H1 (cell line): ENCODE results near the gene CD99. TPM values are rescaled to one million over a fixed set of nuclear protein-coding genes. Genes with fewer than 3 reads are reported as not detected.

Source experiments
- CTCF ChIA-PET: fragments of 300-600 bp; sonication (Branson Sonifier 250); formaldehyde crosslinking; loops from one replicate; lab custom pipeline; 2021; ENCODE audit not compliant: partially characterized antibody; lab: Charles Lee
- POLR2A ChIA-PET: fragments of 300-600 bp; sonication (Branson Sonifier 250); formaldehyde crosslinking; loops from one replicate; lab custom pipeline; 2021; ENCODE audit warnings: inconsistent platforms; ENCODE audit not compliant: partially characterized antibody; lab: Charles Lee
- DNase-seq, 2 experiments: peaks; one replicate each; pipeline versions ENCODE4 v3.0.0 to v3.0.0-alpha.2; 2010 to 2022; ENCODE audit warnings: low spot score in 2 of 2, low read depth in 1 of 2, mixed read lengths in 1 of 2
- FAIRE-seq: peaks from 2 replicates; lab custom pipeline; 2011; peaks lifted over from hg19 to GRCh38; lab: Jason Lieb, UNC
- H2AFZ ChIP-seq: 2 replicates; pipeline ENCODE4 v1.8.1; 2012; ENCODE audit warnings: low read length, inconsistent platforms
- H2AK5ac ChIP-seq: 2 replicates; pipeline ENCODE4 v1.6.1; 2013; ENCODE audit warnings: low read depth, low read length
- H2BK120ac ChIP-seq: replicated peaks from 2 replicates; pipeline ENCODE3; 2013; ENCODE audit warnings: low read depth, low read length, inconsistent platforms
- H2BK12ac ChIP-seq: 2 replicates; pipeline ENCODE4 v1.6.1; 2013; ENCODE audit warnings: low read depth, low read length
- H2BK15ac ChIP-seq: 2 replicates; pipeline ENCODE4 v1.6.1; 2013; ENCODE audit warnings: low read length
- H2BK20ac ChIP-seq: 2 replicates; pipeline ENCODE4 v1.6.1; 2013; ENCODE audit warnings: low read length
- H2BK5ac ChIP-seq: 2 replicates; pipeline ENCODE4 v1.6.1; 2013; ENCODE audit warnings: low read depth, low read length
- H3K14ac ChIP-seq: 2 replicates; pipeline ENCODE4 v1.6.1; 2013; ENCODE audit warnings: inconsistent platforms; ENCODE audit not compliant: insufficient read length
- H3K18ac ChIP-seq: 2 replicates; pipeline ENCODE4 v1.6.1; 2013; ENCODE audit warnings: low read length; ENCODE audit errors: extremely low read depth
- H3K23ac ChIP-seq: 2 replicates; pipeline ENCODE4 v1.6.1; 2013; ENCODE audit warnings: inconsistent platforms; ENCODE audit not compliant: insufficient read length
- H3K23me2 ChIP-seq: 2 replicates; pipeline ENCODE4 v1.6.1; 2013; ENCODE audit warnings: low read depth, low read length
- H3K27ac ChIP-seq: 2 replicates; pipeline ENCODE4 v1.6.1; 2011; ENCODE audit warnings: low read depth, low read length, inconsistent platforms
- H3K27me3 ChIP-seq, 4 experiments: replicated peaks in 1 of 4; 1 replicate in 1 of 4; 2 replicates in 3 of 4; pipeline versions ENCODE4 v1.6.1 to v1.8.1; 2011 to 2013; ENCODE audit warnings: low read length in 3 of 4, mild to moderate bottlenecking in 3 of 4, inconsistent platforms in 2 of 4, mixed read lengths in 2 of 4, moderate library complexity in 1 of 4; ENCODE audit not compliant: control insufficient read depth in 3 of 4, insufficient read depth in 3 of 4; ENCODE audit errors: extremely low read depth in 1 of 4
- H3K36me3 ChIP-seq, 4 experiments: 2 replicates each; pipeline versions ENCODE4 v1.6.1 to v1.8.1; 2011 to 2013; ENCODE audit warnings: mild to moderate bottlenecking in 4 of 4, low read length in 3 of 4, moderate library complexity in 2 of 4, control low read depth in 1 of 4, inconsistent platforms in 1 of 4; ENCODE audit not compliant: insufficient read depth in 4 of 4, control insufficient read depth in 2 of 4
- H3K4ac ChIP-seq: replicated peaks from 2 replicates; pipeline ENCODE3; 2013; ENCODE audit warnings: low read length, low read depth, mixed read lengths, inconsistent platforms; ENCODE audit not compliant: insufficient read length
- H3K4me1 ChIP-seq, 4 experiments: replicated peaks in 1 of 4; 1 replicate in 1 of 4; 2 replicates in 3 of 4; pipeline versions ENCODE4 v1.6.1 to v1.8.1; 2011 to 2013; ENCODE audit warnings: low read length in 3 of 4, inconsistent platforms in 2 of 4, mixed read lengths in 1 of 4; ENCODE audit not compliant: insufficient read depth in 4 of 4, control insufficient read depth in 3 of 4
- H3K4me2 ChIP-seq, 2 experiments: 2 replicates each; pipeline versions ENCODE4 v1.6.1 to v1.8.1; 2011 to 2013; ENCODE audit warnings: low read depth in 2 of 2, low read length in 2 of 2, control low read depth in 1 of 2, inconsistent platforms in 1 of 2, mild to moderate bottlenecking in 1 of 2; ENCODE audit not compliant: insufficient read depth in 1 of 2
- H3K4me3 ChIP-seq, 4 experiments: fragments of 200-600, 300-600 bp in 1 of 4; sonication (generic), shearing (Covaris generic), sonication (Bioruptor Twin) in 1 of 4; 2 replicates each; pipeline versions ENCODE4 v1.5.1 to v1.8.1; 2011 to 2016; ENCODE audit warnings: low read length in 4 of 4, low read depth in 3 of 4, control low read depth in 2 of 4, inconsistent platforms in 2 of 4, mild to moderate bottlenecking in 2 of 4, mixed read lengths in 1 of 4, moderate library complexity in 1 of 4; ENCODE audit not compliant: insufficient read depth in 2 of 4; ENCODE audit errors: extremely low read depth in 1 of 4
- H3K56ac ChIP-seq: replicated peaks from 2 replicates; pipeline ENCODE3; 2013; ENCODE audit warnings: low read depth, mild to moderate bottlenecking, mixed read lengths, low read length, inconsistent platforms; ENCODE audit not compliant: insufficient read length
- H3K79me1 ChIP-seq: 2 replicates; pipeline ENCODE4 v1.6.1; 2013; ENCODE audit warnings: low read depth, low read length, control low read depth
- H3K79me2 ChIP-seq, 2 experiments: 2 replicates each; pipeline versions ENCODE4 v1.6.1 to v1.8.1; 2012 to 2013; ENCODE audit warnings: low read length in 2 of 2, mild to moderate bottlenecking in 2 of 2, inconsistent platforms in 1 of 2; ENCODE audit not compliant: insufficient read depth in 2 of 2, control insufficient read depth in 1 of 2
- H3K9ac ChIP-seq, 4 experiments: replicated peaks in 1 of 4; 1 replicate in 1 of 4; 2 replicates in 3 of 4; pipeline versions ENCODE4 v1.6.1 to v1.8.1; 2011 to 2013; ENCODE audit warnings: low read depth in 3 of 4, low read length in 3 of 4, control low read depth in 2 of 4, mild to moderate bottlenecking in 2 of 4, moderate library complexity in 2 of 4, inconsistent platforms in 1 of 4; ENCODE audit errors: extremely low read depth in 1 of 4
- H3K9me3 ChIP-seq, 2 experiments: 2 replicates each; pipeline versions ENCODE4 v1.6.1 to v1.8.1; 2012 to 2013; ENCODE audit warnings: mild to moderate bottlenecking in 2 of 2, moderate library complexity in 2 of 2, control low read depth in 1 of 2, inconsistent platforms in 1 of 2, low read depth in 1 of 2, low read length in 1 of 2, mixed read lengths in 1 of 2; ENCODE audit not compliant: insufficient read depth in 2 of 2
- H4K20me1 ChIP-seq, 2 experiments: replicated peaks in 1 of 2; 2 replicates each; pipeline versions ENCODE3 to v1.8.1; 2011 to 2013; ENCODE audit warnings: inconsistent platforms in 2 of 2, low read length in 2 of 2, mild to moderate bottlenecking in 1 of 2; ENCODE audit not compliant: insufficient read depth in 2 of 2, control insufficient read depth in 1 of 2
- H4K5ac ChIP-seq: 2 replicates; pipeline ENCODE4 v1.6.1; 2013; ENCODE audit warnings: low read length, low read depth, mixed read lengths, inconsistent platforms; ENCODE audit not compliant: insufficient read length
- H4K8ac ChIP-seq: 2 replicates; pipeline ENCODE4 v1.8.0; 2013; ENCODE audit warnings: mild to moderate bottlenecking, moderate library complexity, low read length, inconsistent platforms; ENCODE audit not compliant: insufficient read depth; ENCODE audit errors: extremely low read depth
- H4K91ac ChIP-seq: replicated peaks from 2 replicates; pipeline ENCODE3; 2013; ENCODE audit warnings: low read length, mixed read lengths, inconsistent platforms; ENCODE audit not compliant: insufficient read length
- CEBPB ChIP-seq: IDR thresholded peaks from 2 replicates; pipeline ENCODE4 v1.6.1; 2012; ENCODE audit warnings: low read depth, low read length
- CTBP2 ChIP-seq: IDR thresholded peaks from 2 replicates; pipeline ENCODE4 v1.7.0; 2011; ENCODE audit warnings: borderline replicate concordance, mild to moderate bottlenecking, moderate library complexity, mixed read lengths, low read length; ENCODE audit not compliant: insufficient read depth, insufficient read length
- HDAC2 ChIP-seq, 2 experiments: fragments of 300-600 bp in 1 of 2; sonication (generic) in 1 of 2; IDR thresholded peaks; 2 replicates each; pipeline ENCODE4 v1.6.1; 2011 to 2012; ENCODE audit warnings: low read depth in 2 of 2, low read length in 2 of 2, mild to moderate bottlenecking in 2 of 2, moderate library complexity in 2 of 2, borderline replicate concordance in 1 of 2, inconsistent platforms in 1 of 2
- SIX5 ChIP-seq: IDR thresholded peaks from 2 replicates; pipeline ENCODE4 v1.6.1; 2011; ENCODE audit warnings: mild to moderate bottlenecking, low read depth, low read length
- SP1 ChIP-seq: IDR thresholded peaks from 2 replicates; pipeline ENCODE4 v1.6.1; 2011; ENCODE audit warnings: low read depth, low read length
- WGBS, 2 experiments: shearing (Covaris generic) in 1 of 2; methylation state at CpG; one replicate each; pipeline versions ENCODE4 v1.1.6 to v1.1.7; 2013 to 2015; ENCODE audit warnings: low lambda C conversion rate in 2 of 2, mixed read lengths in 2 of 2, inconsistent platforms in 1 of 2, low coverage in 1 of 2, missing lambda C conversion rate in 1 of 2; ENCODE audit not compliant: insufficient replicate concordance in 2 of 2, insufficient coverage in 1 of 2, insufficient read length in 1 of 2; ENCODE audit errors: extremely low coverage in 1 of 2, missing lambda C conversion rate in 1 of 2; 5-methylcytosine and 5-hydroxymethylcytosine counted together
- polyA plus RNA-seq, 7 experiments: library from polyadenylated mRNA; depleted of rRNA in 3 of 7; stranded (reverse) in 5 of 7; unstranded in 2 of 7; fragments of >200 nt in 5 of 7; fragments of 200-250 nt in 2 of 7; gene quantifications; 1 replicate in 5 of 7; 2 replicates in 1 of 7; 4 replicates in 1 of 7; pipeline versions ENCODE4 v1.2.1 to v1.2.3, GENCODE V29; 2011 to 2013; ENCODE audit warnings: missing spikeins in 2 of 7, mixed read lengths in 2 of 7
- total RNA-seq: library from RNA; stranded (reverse); fragmentation: NEBNext Ultra II Directional; extraction: Animal tissue kit (Norgen Biotek cat#: 25700); gene quantifications from 2 replicates; pipeline ENCODE4 v1.2.1, GENCODE V29; 2021

The CD99 gene
- total and polyA plus RNA-seq, 2 of the 8 experiments (the other 6 are each of a cell fraction or from before 2014, with no cell fraction given) = 30.1 to 47.8 TPM

GRCh38 chrX:2662586-2662985 lies 28.5 kb upstream of the CD99 start:
- no peak overlapping the region for H3K23ac ChIP-seq
- H3K4me3 ChIP-seq = no peak overlapping the region
- no peak overlapping the region for H3K27ac ChIP-seq
- no peak overlapping the region for H3K56ac ChIP-seq
- no peaks in the 10 kb centered on the region for H3K9me3 ChIP-seq
- no peak overlapping the region for H3K18ac ChIP-seq
- POLR2A ChIA-PET = no interaction called here
- peaks cover 0 to 3% (median 0%) of the 10 kb centered on the region in 4 experiments; a peak in 1 of 8 replicates for H3K36me3 ChIP-seq
- H3K9ac ChIP-seq = no peak overlapping the region
- no peaks in the 10 kb centered on the region for H3K23me2 ChIP-seq
- no peaks in the 10 kb centered on the region for H3K4me1 ChIP-seq
- no peak overlapping the region for H2BK120ac ChIP-seq
- CTCF ChIA-PET = no interaction called here
- H2AK5ac ChIP-seq = no peak overlapping the region
- H4K5ac ChIP-seq = no peak overlapping the region
- FAIRE-seq = no peak
- H4K8ac ChIP-seq = no peak overlapping the region
- no peaks in the 10 kb centered on the region for H3K79me2 ChIP-seq
- no peak overlapping the region for H2BK20ac ChIP-seq
- no peak overlapping the region for H2AFZ ChIP-seq
- 96% methylated on average over 5 of the region's 5 CpGs; no CpG with 5 or more reads in 1 of the 2 experiments for WGBS, 2 experiments
- no peak overlapping the region for H2BK5ac ChIP-seq
- no peak overlapping the region for H3K14ac ChIP-seq
- H3K79me1 ChIP-seq = no peaks in the 10 kb centered on the region
- H2BK15ac ChIP-seq = no peak overlapping the region
- no peak overlapping the region for H3K4me2 ChIP-seq
- no peak for DNase-seq
- no peak overlapping the region for H2BK12ac ChIP-seq
- no peak overlapping the region for H3K4ac ChIP-seq
- no peaks in the 10 kb centered on the region for H4K20me1 ChIP-seq
- H3K27me3 ChIP-seq = no peaks in the 10 kb centered on the region
- no peak overlapping the region for H4K91ac ChIP-seq
- no peak for TF ChIP-seq HDAC2 (IDR thresholded peaks at IDR 0.05; ENCODE audit: borderline replicate concordance in 1 of 2, low read depth in 2 of 2, low read length in 2 of 2)
- TF ChIP-seq CEBPB = no peak
- TF ChIP-seq SP1 = no peak
- TF ChIP-seq CTBP2 = no peak
- no peak for TF ChIP-seq SIX5
